HG03039 (cell line): ENCODE results near the gene GDNF.

Experiments used
- ATAC-seq: cut with Tn5 transposase; IDR thresholded peaks from one replicate; pipeline ENCODE4 v1.9.1; 2021; ENCODE audit warnings: mild to moderate bottlenecking, moderate library complexity; ENCODE audit not compliant: unreplicated experiment

The GDNF gene

GRCh38 chr5:37849641-37850040 is 9.8 kb upstream of the GDNF start:
- no peak for ATAC-seq

GRCh38 chr5:37847978-37848425 is 8.2 kb upstream of the GDNF start:
- no peak for ATAC-seq

GRCh38 chr5:37846786-37847310 is 7.0 kb upstream of the GDNF start:
- ATAC-seq: no peak

- no peak for ATAC-seq
Measured at GRCh38 chr5:37844009-37844408, 4.2 kb upstream of the GDNF start.

GRCh38 chr5:37842048-37842447 is 2.2 kb upstream of the GDNF start:
- no peak for ATAC-seq

- no peak for ATAC-seq
Measured at GRCh38 chr5:37841203-37841602, 1.4 kb upstream of the GDNF start.

- no peak for ATAC-seq
Measured at GRCh38 chr5:37840053-37841034, 503 bp upstream of the GDNF start.

GRCh38 chr5:37838933-37839341 is 904 bp downstream of the GDNF start:
- no peak for ATAC-seq

GRCh38 chr5:37838152-37838932 is 1.5 kb downstream of the GDNF start:
- no peak for ATAC-seq

- peak; percentile 56 for ATAC-seq
Measured at GRCh38 chr5:37837414-37838032, 2.3 kb downstream of the GDNF start.

GRCh38 chr5:37836592-37837413 is 3.0 kb downstream of the GDNF start:
- peak; percentile 10 for ATAC-seq

- no peak for ATAC-seq
Measured at GRCh38 chr5:37836235-37836591, 3.6 kb downstream of the GDNF start.

- ATAC-seq: no peak
Measured at GRCh38 chr5:37835380-37835973, 4.4 kb downstream of the GDNF start.

- ATAC-seq: no peak
Measured at GRCh38 chr5:37834542-37835379, 5.1 kb downstream of the GDNF start.

- no peak for ATAC-seq
Measured at GRCh38 chr5:37833990-37834389, 5.9 kb downstream of the GDNF start.

- ATAC-seq: no peak
Measured at GRCh38 chr5:37831821-37832534, 7.9 kb downstream of the GDNF start.

- no peak for ATAC-seq
Measured at GRCh38 chr5:37830348-37830747, 9.5 kb downstream of the GDNF start.

- no peak for ATAC-seq
Measured at GRCh38 chr5:37825334-37825915, 14.4 kb downstream of the GDNF start.
